GM12865 (cell line): ENCODE measurements around the gene RIMS1.

Source experiments
- DNase-seq: peaks from one replicate; pipeline ENCODE4 v3.0.0; 2010; ENCODE audit warnings: low read depth
- H3K4me3 ChIP-seq: 2 replicates; pipeline ENCODE4 v1.5.1; 2011; ENCODE audit warnings: mild to moderate bottlenecking, low read depth, low read length, control low read depth
- CTCF ChIP-seq: IDR thresholded peaks from 2 replicates; pipeline ENCODE4 v1.5.1; 2011; ENCODE audit warnings: low read length, control low read depth, low read depth, inconsistent platforms; ENCODE audit not compliant: insufficient read depth; ENCODE audit errors: missing control alignments

RIMS1 gene

GRCh38 chr6:72288592-72288991 lies 402.2 kb downstream of the RIMS1 start:
- no peak overlapping the region for H3K4me3 ChIP-seq
- no peak for DNase-seq
- TF ChIP-seq CTCF = no peak

- H3K4me3 ChIP-seq = no peak overlapping the region
- no peak for DNase-seq
These were observed 404.3 kb downstream of the RIMS1 start for GRCh38 chr6:72290620-72291019.

GRCh38 chr6:72296375-72296774 lies 410.0 kb downstream of the RIMS1 start:
- no peak for TF ChIP-seq CTCF
- no peak for DNase-seq
- H3K4me3 ChIP-seq = no peak overlapping the region

More at GRCh38 chr6:72290620-72291019, 404.3 kb downstream of the RIMS1 start:
- TF ChIP-seq CTCF = no peak

GRCh38 chr6:72305971-72306370 lies 419.6 kb downstream of the RIMS1 start:
- no peak for TF ChIP-seq CTCF
- H3K4me3 ChIP-seq = no peak overlapping the region
- DNase-seq = no peak

GRCh38 chr6:72316675-72317380 lies 430.5 kb downstream of the RIMS1 start:
- TF ChIP-seq CTCF = no peak
- DNase-seq = no peak
- H3K4me3 ChIP-seq = no peak overlapping the region

- TF ChIP-seq CTCF = no peak
- no peak overlapping the region for H3K4me3 ChIP-seq
- no peak for DNase-seq
These were observed 435.4 kb downstream of the RIMS1 start for GRCh38 chr6:72321788-72322187.

- H3K4me3 ChIP-seq = no peak overlapping the region
- TF ChIP-seq CTCF = no peak
- no peak for DNase-seq
These were observed 436.4 kb downstream of the RIMS1 start for GRCh38 chr6:72322771-72323170.
